ENCODE measurements around the gene DNM3. TPM values are rescaled to one million over a fixed set of nuclear protein-coding genes. Genes with fewer than 3 reads are reported as not detected.

Gene DNM3
- total and polyA plus RNA-seq, 2 donors (not counting 3 experiments of a cell fraction or from before 2014, with no cell fraction given): 1.4 to 2.5 TPM

- POLR2A ChIA-PET: no interaction called here
- Histone ChIP-seq H2AFZ (ENCODE audit: low read depth, low read length) (no peak overlapping the region), H3K9ac (replicated peaks; ENCODE audit: extremely low read depth, insufficient read depth, low read length) (no peak overlapping the region), H3K4me2 (ENCODE audit: insufficient read depth, low read length) (no peak overlapping the region), H3K4me3 (replicated peaks in 1 of 3; ENCODE audit: insufficient read depth in 1 of 3, low read depth in 1 of 3, low read length in 3 of 3) (no peak overlapping the region), H3K27me3 (ENCODE audit: control insufficient read depth in 2 of 2, insufficient read depth in 2 of 2, low read length in 2 of 2) (no peaks in the 10 kb centered on the region), H3K36me3 (ENCODE audit: control insufficient read depth in 2 of 2, extremely low read depth in 1 of 2, insufficient read depth in 2 of 2, low read length in 2 of 2) (no peaks in the 10 kb centered on the region), H3K9me1 (replicated peaks; ENCODE audit: control insufficient read depth, extremely low read depth, insufficient read depth, low read length) (no peaks in the 10 kb centered on the region), H3K27ac (ENCODE audit: insufficient read depth, low read depth, low read length) (no peak overlapping the region), H3K79me2 (ENCODE audit: control insufficient read depth, insufficient read depth, low read length) (no peaks in the 10 kb centered on the region), H4K20me1 (replicated peaks; ENCODE audit: control insufficient read depth, extremely low read depth, insufficient read depth, low read length) (no peaks in the 10 kb centered on the region), H3K9me3 (replicated peaks; ENCODE audit: control insufficient read depth, insufficient read depth, low read length) (no peaks in the 10 kb centered on the region), H3K4me1 (ENCODE audit: control insufficient read depth, extremely low read depth, insufficient read depth, low read length) (peaks cover 11% of the 10 kb centered on the region)
- DNase-seq (ENCODE audit: low read depth, low spot score) (no peak), FAIRE-seq (no peak)
- intact Hi-C loops (cut with micrococcal nuclease) (no loop called here), dilution Hi-C loops (cut with MboI; ENCODE audit: extremely low pct_ligation_motif_present, low sequenced_read_pairs) (no loop called here)
- BruUV-seq (replicated peaks): no TSS peak
- TF ChIP-seq MYC (IDR thresholded peaks at IDR 0.05; ENCODE audit: low read depth, low read length): no peak
- CTCF ChIA-PET: no interaction called here
Observed at GRCh38 chr1:172117800-172118199, 276.5 kb downstream of the DNM3 start.

GRCh38 chr1:172118618-172119017 is 277.3 kb downstream of the DNM3 start:
- no peaks in the 10 kb centered on the region for H3K36me3 ChIP-seq (ENCODE audit: control insufficient read depth in 2 of 2, extremely low read depth in 1 of 2, insufficient read depth in 2 of 2, low read length in 2 of 2)
- FAIRE-seq: no peak
- H3K27ac ChIP-seq (ENCODE audit: insufficient read depth, low read depth, low read length): no peak overlapping the region
- H3K4me3 ChIP-seq (replicated peaks in 1 of 3; ENCODE audit: insufficient read depth in 1 of 3, low read depth in 1 of 3, low read length in 3 of 3): no peak overlapping the region
- H3K4me1 ChIP-seq (ENCODE audit: control insufficient read depth, extremely low read depth, insufficient read depth, low read length): peaks cover 4% of the 10 kb centered on the region
- BruUV-seq (replicated peaks): no TSS peak
- no peaks in the 10 kb centered on the region for H3K79me2 ChIP-seq (ENCODE audit: control insufficient read depth, insufficient read depth, low read length)
- intact Hi-C loops (cut with micrococcal nuclease): no loop called here
- no peak overlapping the region for H2AFZ ChIP-seq (ENCODE audit: low read depth, low read length)
- CTCF ChIA-PET: no interaction called here
- DNase-seq (ENCODE audit: low read depth, low spot score): no peak
- POLR2A ChIA-PET: interaction anchor here (0.7 kb wide), 1 partner anchor 300 kb away, joined by 4 read pairs; no protein-coding TSS in a partner anchor
- H4K20me1 ChIP-seq (replicated peaks; ENCODE audit: control insufficient read depth, extremely low read depth, insufficient read depth, low read length): no peaks in the 10 kb centered on the region
- no peak for TF ChIP-seq FOS (IDR thresholded peaks at IDR 0.05; ENCODE audit: borderline replicate concordance, insufficient read depth, low read length)
- dilution Hi-C loops (cut with MboI; ENCODE audit: extremely low pct_ligation_motif_present, low sequenced_read_pairs): no loop called here
- H3K9me1 ChIP-seq (replicated peaks; ENCODE audit: control insufficient read depth, extremely low read depth, insufficient read depth, low read length): no peaks in the 10 kb centered on the region
- H3K4me2 ChIP-seq (ENCODE audit: insufficient read depth, low read length): no peak overlapping the region
- no peaks in the 10 kb centered on the region for H3K27me3 ChIP-seq (ENCODE audit: control insufficient read depth in 2 of 2, insufficient read depth in 2 of 2, low read length in 2 of 2)
- no peak overlapping the region for H3K9ac ChIP-seq (replicated peaks; ENCODE audit: extremely low read depth, insufficient read depth, low read length)
- H3K9me3 ChIP-seq (replicated peaks; ENCODE audit: control insufficient read depth, insufficient read depth, low read length): no peaks in the 10 kb centered on the region
